GM19452 (cell line): ENCODE data around the gene CS.
A peak's percentile ranks its signal among the peaks of the same experiment; 100 is the strongest.
"Not testable (repeated sequence)": the region's sequence is repeated elsewhere in the genome, so short reads cannot be mapped to it uniquely, and the experiment has no call there.

Experiments used
- ATAC-seq: cut with Tn5 transposase; IDR thresholded peaks from one replicate; pipeline ENCODE4 v1.9.1; 2021; ENCODE audit not compliant: unreplicated experiment

Gene CS

GRCh38 chr12:56299853-56300643, at the start of gene CS:
CS (minus strand) TSS chr12:56300330; CDS start chr12:56300201, 129 bp downstream.
- peak; percentile 91 for ATAC-seq

GRCh38 chr12:56348776-56349175, 48.6 kb upstream of the CS start:
- no peak for ATAC-seq

GRCh38 chr12:56347255-56347654, 47.1 kb upstream of the CS start:
- ATAC-seq = not testable (repeated sequence)

- ATAC-seq = no peak
Measured at GRCh38 chr12:56346675-56347074, 46.5 kb upstream of the CS start.

- ATAC-seq = not testable (repeated sequence)
Measured at GRCh38 chr12:56342290-56342689, 42.2 kb upstream of the CS start.

- no peak for ATAC-seq
Measured at GRCh38 chr12:56341616-56342015, 41.5 kb upstream of the CS start.

- peak; percentile 8 for ATAC-seq
Measured at GRCh38 chr12:56339158-56339422, 39.0 kb upstream of the CS start.

GRCh38 chr12:56338308-56339157, 38.4 kb upstream of the CS start, which contains the start of gene IL23A:
IL23A (plus strand) TSS chr12:56338884; CDS start chr12:56339045, 161 bp downstream.
- ATAC-seq = peak; percentile 33

GRCh38 chr12:56337753-56338251, 37.7 kb upstream of the CS start:
- no peak for ATAC-seq

- no peak for ATAC-seq
Measured at GRCh38 chr12:56336361-56337167, 36.4 kb upstream of the CS start.

GRCh38 chr12:56335527-56335926, 35.4 kb upstream of the CS start:
- ATAC-seq = not testable (repeated sequence)

- ATAC-seq = no peak
Measured at GRCh38 chr12:56334490-56334793, 34.3 kb upstream of the CS start.

GRCh38 chr12:56333679-56334489, 33.8 kb upstream of the CS start, which contains the start of gene PAN2:
PAN2 (minus strand) TSS chr12:56334000; CDS start chr12:56333094, 906 bp downstream.
- peak; percentile 90 for ATAC-seq

GRCh38 chr12:56333197-56333678, 33.1 kb upstream of the CS start:
- no peak for ATAC-seq

GRCh38 chr12:56332512-56333196, 32.5 kb upstream of the CS start:
- ATAC-seq = no peak

- ATAC-seq = no peak
Measured at GRCh38 chr12:56330936-56331490, 30.9 kb upstream of the CS start.

GRCh38 chr12:56326533-56326932, 26.4 kb upstream of the CS start:
- no peak for ATAC-seq

GRCh38 chr12:56326126-56326525, 26.0 kb upstream of the CS start:
- no peak for ATAC-seq

GRCh38 chr12:56324206-56324605, 24.1 kb upstream of the CS start:
- no peak for ATAC-seq
